Endometrial microvascular endothelial cells (primary cell): ENCODE measurements around the gene ATP10A. TPM values are rescaled to one million over a fixed set of nuclear protein-coding genes. Genes with fewer than 3 reads are reported as not detected.

ENCODE experiments used
- in situ Hi-C: cut with HindIII; loops from 2 replicates; pipeline ENCODE4 v1.10.0; 2017; ENCODE audit warnings: low sequenced_read_pairs, low pct_unique_long_range_greater_than_20kb; ENCODE audit errors: inconsistent ontology term
- total RNA-seq: library from RNA; depleted of rRNA; stranded (reverse); fragments of >200 nt; gene quantifications from one replicate; pipeline ENCODE4 v1.2.3, GENCODE V29; 2015; ENCODE audit errors: inconsistent ontology term

The ATP10A gene
- total RNA-seq, 1 donor from 2014 or later = 0.09 TPM

DNA sequence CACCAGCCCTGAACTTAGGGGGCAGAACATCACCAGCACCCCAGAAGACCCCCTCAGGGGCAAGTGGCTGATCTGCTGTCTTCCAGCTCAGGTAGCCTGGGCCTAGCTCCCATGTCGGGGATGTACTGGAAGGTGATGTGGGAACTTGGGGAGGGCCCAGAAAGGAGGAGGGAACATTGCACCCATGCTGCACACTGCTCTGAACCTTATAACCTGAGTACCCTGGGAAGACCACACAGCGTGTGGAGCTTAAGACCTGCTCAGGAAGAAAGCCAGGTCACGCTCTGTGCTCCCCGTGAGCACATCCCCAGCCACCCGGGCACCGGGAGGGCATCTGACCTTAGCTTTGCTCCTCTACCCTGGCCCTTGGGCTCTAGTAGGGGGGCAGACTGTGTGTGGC, 159.4 kb downstream of the ATP10A start:
- in situ Hi-C loops = no loop called here

DNA sequence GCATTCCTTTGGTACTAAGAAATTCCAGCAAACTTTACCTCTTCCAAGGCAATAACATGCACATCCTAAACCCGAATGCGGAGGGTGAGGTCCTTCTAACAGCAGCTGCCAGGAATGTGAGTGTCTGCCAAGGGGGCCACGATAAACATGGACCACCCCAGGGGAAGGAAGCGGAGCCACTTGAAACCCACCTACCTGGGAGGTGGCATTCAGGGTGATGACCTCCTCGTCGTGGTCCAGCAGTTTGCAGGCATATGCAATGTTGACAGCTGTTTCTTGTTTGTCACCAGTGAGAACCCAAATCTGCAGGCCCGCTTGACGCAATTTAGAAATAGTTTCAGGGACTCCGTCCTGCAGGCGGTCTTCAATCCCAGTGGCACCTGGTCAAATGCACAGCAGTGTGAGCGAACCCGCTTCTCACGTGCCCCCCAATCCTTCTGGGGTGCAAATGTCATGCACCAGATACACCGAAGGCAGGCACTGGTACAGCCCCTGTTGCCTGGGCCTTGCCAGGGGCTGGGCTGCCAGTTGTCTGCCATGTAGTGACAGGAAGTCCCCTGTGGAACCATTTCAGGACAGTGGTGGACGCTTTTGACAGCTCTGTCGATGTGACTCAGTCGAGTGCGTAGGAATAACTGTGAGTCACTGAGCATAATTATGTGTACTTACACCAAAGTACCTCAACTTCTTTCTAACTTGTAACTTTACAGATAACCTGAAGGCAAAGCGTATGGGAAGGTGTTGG, 161.2 kb downstream of the ATP10A start:
- in situ Hi-C loops = no loop called here

DNA sequence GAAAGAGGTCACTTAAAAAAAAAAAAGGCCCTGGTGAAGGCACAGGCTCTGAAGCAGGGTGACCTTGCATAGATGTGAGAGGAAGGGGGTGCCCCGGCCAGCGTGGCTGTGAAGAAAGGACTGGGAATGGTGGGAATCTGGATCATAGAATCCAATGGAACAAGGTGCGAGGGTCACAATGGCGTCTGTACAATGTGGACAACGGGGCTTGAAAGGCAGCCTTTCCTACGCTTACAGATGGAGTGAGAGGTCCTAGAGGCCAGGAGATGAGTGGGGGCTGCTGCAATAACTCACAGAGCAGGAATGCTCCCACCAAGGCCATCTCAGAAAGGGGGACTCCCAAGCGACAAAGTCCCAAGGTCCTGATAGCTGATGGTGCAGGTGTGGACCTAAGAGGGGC, 162.2 kb downstream of the ATP10A start:
- in situ Hi-C loops = no loop called here

DNA sequence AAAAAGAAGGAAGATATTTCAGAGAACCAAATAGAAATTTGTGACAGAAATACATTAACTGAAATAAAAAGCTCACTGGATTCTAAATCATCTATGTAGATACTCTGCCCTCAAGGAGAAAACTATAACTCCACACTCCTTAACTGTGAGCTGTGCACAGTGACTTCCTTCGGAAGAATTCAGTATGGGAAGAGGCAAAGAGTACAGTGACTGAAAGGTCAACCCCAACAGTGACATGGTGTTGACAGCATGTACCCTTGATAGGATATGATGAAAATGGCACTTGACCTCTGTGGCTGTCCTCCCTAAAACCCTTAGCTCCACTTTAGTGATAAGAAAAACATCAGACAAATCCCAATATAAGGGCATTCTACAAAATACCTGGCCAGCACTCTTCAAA, 165.5 kb downstream of the ATP10A start:
- in situ Hi-C loops = no loop called here

DNA sequence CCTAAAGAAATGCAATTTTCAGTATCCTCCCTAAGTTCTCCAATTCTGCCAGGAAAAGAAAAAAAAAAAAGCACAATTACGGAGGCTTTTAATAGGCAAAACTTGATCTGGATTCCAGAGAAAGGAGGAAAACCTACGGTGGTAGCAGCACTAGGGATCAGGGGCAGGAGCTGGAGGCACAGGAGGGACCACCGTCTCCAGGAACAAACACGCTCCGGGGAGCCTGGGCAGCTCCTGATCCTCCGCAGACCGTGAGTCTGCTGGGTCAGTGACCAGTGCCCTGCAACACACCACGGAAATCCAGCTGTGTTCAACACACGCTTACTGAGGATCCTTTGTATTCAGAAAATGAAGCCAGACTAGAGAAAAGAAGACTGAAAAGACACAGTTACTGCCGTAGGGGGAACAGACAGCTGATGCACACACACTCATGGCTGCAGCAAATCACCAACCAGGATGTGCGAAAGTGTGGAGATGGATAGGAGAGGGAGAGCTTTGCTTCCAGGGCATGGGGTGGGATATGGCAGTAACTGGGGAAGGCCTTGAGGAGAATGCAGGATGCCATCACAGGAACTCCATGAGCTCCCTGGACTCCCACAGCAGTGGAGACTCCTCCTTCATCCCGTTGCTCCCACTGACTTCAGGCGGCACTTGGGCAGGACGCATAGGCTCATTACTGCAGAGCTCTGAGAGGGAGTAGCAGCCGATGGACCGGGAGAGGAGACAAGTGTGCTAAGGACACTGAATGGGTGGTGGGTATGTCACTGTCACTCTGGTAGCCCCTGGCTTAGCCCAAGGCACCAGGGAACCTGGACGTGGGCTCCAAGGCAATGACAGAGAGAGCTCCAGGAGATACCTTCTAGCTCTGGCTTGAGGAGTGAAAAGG, 167.0 kb downstream of the ATP10A start:
- in situ Hi-C loops = no loop called here

DNA sequence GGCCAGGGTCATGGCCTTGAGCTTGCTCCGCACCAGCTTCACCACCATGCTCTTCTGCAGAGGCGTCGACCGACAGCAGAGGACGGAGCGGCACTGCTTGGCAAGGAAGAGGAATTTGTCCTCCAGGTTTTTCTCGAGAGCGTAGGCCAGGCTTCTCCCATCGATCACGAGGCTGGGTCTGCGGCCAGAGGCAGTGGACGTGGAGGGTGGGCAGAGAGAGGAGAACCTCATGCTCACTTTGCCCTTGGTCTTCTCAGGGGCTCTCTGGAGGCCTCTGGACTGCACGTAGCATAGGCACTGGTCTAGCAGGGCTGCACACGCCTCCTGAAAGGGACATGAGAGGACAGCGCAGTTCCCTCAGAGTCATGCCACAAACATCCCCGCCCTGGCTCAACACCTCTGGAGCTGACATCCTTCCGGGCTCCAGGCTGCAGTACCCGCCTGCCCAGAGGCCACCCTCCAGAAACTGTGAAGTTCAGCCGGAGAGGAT, 168.3 kb downstream of the ATP10A start:
- in situ Hi-C loops = no loop called here

DNA sequence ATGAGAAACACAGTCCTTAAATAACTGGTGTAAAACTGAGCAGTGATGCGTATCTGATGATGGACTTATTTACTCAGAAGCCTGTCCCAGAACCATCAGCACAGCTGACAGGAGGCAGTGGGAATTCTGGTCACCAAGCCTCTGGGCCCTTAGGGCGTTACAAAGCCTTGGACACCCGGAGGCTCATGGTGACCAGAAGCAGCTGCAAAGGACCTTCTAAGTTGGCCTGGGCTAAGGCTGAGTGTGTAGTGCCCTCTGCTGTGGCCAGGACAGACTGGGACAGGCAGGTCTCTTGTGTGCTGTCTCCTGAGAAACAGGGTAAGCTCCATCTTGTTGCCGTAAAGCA, 168.9 kb downstream of the ATP10A start:
- in situ Hi-C loops = no loop called here

DNA sequence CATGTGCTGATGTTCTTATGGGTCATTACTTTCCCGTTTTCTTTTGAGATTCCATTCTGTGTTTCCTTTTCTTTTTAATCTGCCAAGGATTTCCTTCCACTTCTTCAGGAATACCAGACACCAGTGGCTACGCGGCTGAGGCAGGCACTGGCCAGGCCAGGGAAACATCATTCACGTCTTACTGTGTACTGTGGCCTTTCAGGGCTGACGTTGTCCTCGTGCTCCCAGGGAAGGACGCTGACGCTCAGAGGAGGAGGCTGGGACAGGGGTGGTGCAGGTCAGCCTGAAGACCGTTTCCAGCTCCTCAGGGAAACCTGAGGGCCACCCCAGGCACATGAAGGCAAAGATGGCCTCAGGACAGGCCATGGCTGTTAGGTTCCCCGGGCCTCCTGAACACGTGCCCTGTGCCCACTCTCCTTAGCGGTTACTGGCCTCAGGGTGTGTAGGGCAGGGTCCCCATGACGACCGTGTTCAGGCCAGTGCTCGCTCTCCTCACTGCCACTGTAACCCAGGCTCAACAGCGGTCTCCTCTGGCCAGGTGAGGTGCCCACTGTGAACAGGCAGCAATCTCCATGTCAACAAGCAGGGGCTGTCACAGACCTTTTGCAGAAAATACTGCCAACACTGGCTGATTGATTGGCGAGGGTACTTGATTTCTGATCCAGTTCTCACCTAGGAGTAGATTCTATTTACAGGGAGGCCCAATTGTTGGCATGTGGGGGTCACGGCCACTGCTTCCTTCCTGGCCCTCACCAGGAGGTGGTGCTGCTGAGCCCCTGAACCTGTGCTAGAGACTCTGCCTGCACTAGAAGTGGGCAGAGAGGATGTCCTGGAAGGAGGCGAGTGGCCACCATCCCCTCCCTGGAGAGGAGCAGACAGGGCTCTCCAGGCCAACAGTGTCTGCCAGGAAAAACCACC, 169.5 kb downstream of the ATP10A start:
- in situ Hi-C loops = no loop called here

DNA sequence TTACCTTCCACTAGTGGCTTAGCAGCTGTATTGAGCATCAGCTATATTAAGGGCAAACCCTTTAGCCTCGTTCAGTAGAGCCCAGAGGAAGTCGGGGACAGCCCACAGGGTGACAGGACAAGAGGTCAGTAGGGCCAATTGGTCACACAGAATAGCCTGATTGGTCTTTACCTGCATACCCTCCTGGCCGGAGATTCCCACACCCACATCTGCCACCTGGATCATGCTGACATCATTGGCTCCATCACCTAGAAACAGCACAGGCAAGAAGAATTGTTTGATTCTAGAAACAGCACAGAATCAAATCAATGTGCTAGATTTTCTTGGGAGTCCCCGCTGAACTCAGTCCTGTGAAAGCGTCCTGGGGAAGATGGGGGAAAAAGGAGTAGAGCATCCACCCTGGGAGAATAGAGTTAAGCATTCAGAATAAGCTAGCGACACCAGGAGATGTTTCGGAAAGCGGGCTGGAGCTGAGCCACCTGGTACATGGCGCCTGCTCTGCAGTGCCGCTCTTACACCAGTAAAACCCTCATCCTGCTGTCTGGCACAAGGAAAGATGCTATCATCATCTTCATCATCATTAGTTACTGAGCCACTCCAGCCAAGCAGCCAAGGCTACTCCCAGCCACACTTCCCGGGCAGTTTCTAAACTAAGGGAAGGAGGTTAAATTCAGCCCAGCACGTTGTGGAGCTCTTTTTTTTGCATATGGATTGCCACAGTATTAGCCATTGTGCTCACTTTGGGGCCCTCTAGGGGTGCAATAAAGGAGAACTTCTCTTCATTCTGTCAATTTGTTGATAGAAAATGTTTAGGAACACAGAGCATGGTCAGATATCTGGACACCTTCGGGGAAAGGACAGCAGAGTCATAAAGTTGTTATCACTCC, 171.3 kb downstream of the ATP10A start:
- in situ Hi-C loops = no loop called here

DNA sequence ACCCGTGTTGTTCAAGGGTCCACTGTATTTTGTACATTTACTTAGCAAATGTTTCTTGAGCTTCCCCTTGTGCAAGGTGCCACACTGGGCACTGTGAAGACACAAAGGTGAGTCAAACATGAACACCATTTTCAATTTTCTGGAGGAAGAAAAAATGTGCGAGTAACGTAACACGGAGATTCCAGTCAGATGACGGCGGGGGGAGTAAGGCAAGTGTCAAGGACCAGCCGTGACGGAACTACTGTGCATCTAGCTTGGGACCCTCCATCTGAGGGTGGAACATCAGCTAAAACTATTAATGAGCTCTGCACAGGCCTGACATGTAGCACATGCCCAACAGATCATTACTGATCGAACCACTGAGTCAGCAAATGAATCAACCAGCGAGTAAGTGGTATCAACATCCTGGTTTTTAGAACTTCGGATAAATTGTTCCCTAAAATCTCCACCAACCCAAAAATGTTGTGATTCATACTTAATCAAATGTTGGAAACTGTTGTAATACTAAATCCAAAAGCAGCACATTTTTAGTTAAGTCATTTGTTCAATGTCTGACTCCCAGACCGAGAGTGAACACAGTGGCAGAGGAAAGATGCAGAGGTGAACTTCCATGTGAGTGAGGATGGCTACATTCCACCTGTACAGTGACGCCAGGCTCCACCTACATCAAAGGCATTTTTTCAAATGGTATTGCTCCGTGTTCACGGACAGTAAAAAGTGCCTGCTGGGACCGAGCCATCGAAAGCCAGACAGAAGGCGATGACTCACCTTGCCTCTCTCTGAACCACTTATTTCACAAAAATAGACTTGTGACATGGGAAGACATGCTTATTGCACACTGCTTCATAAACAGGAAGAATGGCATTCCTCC, 172.2 kb downstream of the ATP10A start:
- in situ Hi-C loops = no loop called here

DNA sequence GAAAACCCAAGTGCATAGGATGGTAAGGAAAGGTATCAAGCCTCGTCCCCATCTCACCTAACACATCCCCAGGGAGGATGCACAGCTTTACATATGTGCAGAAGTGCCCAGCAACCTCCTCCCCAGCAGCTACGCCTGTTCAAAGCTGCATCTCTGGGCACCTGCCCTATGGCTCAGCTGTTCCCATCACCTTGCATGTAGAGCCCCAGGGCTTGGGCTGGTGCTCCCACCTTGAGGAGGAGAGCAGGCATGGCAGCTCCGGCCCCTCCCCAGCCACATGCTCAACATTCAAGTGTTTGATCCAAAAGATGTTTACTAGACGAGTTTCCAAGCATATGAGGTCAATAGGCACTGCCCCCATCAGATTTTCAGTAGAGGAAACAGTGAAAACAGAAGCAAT, 173.5 kb downstream of the ATP10A start:
- in situ Hi-C loops = no loop called here

DNA sequence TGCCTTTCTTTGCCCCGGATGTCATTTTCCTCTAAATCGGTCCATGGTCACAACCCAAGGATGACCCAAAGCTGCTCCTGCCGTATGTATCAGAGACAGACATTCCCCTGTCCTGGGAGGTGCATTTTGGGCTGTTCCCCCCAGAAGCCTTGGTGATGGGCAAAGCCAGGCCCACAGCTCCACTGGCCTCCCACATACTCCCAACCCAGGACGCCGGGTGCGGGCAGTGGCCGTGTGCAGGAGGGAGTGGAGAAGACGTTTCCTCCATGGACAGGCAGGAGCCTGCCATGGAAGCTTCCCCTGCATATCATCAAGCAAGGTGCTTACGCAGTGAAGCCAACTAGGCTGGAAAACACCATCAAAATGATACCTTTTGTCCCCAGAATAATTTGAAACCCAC, 175.0 kb downstream of the ATP10A start:
- in situ Hi-C loops = no loop called here

DNA sequence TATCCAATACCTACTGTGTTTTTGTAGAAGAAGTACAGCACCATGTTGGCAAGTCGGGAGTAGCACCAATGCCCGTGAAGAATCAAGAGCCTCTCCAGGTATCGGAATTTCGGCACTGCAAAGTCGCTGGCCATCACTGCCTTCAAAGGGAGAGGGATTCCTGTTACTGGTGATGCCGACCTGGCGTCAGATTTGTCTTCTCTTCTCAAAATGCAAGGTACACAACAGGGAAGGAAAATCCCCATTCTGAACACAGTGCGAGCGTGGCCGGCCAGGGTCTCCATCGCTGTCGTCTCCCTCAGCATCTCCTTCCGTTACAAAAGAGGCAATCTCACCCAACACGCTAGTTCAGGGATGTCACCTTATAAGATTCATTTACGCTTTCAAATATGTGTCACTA, 175.4 kb downstream of the ATP10A start:
- in situ Hi-C loops = no loop called here

DNA sequence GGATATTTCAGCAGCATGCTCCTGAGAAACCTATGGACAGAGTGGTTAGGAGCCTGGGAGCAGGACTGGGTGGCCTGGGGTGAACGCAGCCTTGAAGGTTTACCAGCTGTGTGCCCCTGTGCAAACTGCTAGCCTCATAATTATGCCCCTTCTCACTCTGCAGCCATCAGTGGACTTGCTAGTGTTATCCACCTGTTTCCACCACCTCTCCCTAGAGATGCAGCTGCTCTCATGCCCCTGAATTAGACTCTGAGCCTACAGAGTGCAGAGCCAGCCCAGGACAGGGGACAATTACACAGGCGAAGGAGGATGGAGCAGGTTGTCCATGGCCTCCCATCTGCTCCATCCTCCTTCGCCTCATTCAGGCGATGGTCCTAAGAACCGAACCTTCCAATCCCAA, 175.9 kb downstream of the ATP10A start:
- in situ Hi-C loops = no loop called here

DNA sequence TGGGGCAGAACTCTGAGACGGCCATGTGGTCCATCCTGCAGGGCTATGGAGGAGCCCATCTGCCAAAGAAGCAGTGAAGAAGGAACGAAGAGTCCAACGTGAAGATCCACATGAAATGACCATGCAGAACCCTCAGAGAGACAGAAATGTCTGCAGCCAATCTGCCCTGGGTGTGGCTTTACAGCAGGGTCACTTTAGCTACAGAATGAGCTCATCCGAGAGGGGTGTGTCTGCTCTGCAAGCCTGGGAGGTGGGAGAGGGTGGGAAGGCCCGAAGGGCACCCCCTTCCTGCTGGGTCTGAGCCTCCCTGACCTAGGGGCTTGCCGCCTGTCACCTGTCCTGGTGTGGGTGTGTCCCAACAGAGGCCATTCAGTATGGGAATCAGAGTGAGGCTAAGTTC, 176.3 kb downstream of the ATP10A start:
- in situ Hi-C loops = no loop called here

DNA sequence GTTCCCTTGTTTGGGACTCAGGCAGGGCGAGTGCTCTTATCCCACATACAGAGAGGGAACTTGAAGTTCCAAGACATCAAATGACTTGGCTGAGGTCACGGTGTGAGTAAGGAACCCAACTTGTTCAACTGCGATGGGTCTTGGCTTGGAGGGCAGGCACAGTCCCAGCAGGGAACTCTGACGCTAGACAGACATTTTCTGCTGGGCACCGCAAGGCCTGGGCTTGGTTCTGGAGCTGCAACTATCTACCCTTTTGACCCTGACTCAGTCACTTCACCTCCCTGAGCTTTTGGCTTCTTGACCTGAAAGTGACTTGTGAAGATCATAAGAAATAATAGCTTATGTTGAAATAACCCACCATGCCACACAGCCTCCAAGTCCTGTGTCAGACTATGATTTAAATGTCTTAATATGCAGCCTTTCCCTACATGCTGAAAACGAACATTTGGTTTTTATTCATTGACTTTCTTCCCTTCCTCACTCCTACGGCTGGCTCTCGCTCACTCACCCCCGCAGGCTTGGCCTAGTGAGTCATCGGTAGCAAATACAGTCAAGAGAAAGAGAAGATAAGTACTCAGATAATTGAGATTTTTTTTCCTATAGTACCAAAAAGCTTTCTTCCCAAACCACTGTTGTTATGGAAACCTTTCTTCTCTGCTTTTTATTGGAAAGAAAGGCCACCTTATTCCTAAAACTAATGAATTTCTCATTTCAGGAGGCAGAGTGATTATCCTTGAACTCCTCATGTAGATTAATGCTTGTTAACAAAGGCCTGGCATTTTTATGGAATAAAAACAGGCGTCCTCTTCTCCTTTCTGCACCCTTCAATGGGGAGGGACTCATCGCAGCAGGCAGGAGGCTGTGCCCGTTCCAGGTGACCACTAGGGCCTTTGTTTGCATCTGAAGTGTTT, 178.4 kb downstream of the ATP10A start:
- in situ Hi-C loops = no loop called here
